ENCODE measurements around the gene PDIA5.

DNA sequence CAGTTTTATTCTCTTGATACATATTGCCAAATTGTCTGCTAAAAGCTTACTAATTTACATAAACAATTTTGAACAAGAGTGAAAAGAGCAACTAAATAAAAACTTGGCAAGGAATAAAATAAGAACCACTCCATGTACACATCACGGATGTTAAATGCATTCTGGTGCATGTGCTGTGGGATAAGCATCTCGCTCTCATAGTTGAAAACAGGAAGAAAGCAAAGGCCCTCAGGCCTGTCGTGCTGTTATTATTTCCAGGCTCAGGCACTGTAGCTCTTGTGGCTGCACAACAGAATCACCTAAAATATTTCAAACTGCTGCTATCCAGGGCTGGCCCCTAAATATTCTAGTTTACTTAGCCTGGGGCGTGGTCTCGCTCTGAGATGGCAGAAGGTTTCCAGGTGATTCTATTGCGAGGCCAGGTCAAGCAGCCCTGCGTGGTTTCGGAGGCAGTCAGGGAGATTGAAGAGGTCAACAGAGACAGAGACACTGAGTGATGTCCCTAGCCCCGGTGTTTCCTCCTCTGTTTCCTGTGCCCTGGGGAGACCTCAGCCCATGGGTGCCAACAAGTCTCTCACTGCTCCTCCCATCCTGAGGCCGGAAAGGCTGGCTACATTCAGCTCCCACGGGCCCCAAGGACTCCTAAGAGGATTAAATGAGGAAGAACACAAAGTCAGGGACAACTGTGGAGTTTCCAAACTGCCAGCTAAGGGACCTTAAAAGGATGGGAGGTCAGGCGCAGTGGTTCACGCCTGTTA lies 18.2 kb upstream of the PDIA5 start:
- TF ChIP-seq FOS (IDR thresholded peaks at IDR 0.05; ENCODE audit: low read depth, low read length): no peak
- TF ChIP-seq, protein P1, sequence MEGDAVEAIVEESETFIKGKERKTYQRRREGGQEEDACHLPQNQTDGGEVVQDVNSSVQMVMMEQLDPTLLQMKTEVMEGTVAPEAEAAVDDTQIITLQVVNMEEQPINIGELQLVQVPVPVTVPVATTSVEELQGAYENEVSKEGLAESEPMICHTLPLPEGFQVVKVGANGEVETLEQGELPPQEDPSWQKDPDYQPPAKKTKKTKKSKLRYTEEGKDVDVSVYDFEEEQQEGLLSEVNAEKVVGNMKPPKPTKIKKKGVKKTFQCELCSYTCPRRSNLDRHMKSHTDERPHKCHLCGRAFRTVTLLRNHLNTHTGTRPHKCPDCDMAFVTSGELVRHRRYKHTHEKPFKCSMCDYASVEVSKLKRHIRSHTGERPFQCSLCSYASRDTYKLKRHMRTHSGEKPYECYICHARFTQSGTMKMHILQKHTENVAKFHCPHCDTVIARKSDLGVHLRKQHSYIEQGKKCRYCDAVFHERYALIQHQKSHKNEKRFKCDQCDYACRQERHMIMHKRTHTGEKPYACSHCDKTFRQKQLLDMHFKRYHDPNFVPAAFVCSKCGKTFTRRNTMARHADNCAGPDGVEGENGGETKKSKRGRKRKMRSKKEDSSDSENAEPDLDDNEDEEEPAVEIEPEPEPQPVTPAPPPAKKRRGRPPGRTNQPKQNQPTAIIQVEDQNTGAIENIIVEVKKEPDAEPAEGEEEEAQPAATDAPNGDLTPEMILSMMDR (conservative IDR thresholded peaks at IDR 0.05; ENCODE audit: low read depth, low read length): no peak
- no peak for TF ChIP-seq POLR2A (IDR thresholded peaks at IDR 0.05; ENCODE audit: low read depth, low read length)
- no peak for TF ChIP-seq SMC3 (IDR thresholded peaks at IDR 0.05; ENCODE audit: low read depth, low read length)
- no peak for TF ChIP-seq CHD1 (IDR thresholded peaks at IDR 0.05; ENCODE audit: low read depth, low read length)
- TF ChIP-seq, protein P2, sequence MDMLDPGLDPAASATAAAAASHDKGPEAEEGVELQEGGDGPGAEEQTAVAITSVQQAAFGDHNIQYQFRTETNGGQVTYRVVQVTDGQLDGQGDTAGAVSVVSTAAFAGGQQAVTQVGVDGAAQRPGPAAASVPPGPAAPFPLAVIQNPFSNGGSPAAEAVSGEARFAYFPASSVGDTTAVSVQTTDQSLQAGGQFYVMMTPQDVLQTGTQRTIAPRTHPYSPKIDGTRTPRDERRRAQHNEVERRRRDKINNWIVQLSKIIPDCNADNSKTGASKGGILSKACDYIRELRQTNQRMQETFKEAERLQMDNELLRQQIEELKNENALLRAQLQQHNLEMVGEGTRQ (IDR thresholded peaks at IDR 0.05; ENCODE audit: low read depth, low read length): no peak
- no peak for TF ChIP-seq MXI1 (IDR thresholded peaks at IDR 0.05; ENCODE audit: borderline replicate concordance, low read depth, low read length)
- TF ChIP-seq CEBPB (IDR thresholded peaks at IDR 0.05; ENCODE audit: low read depth, low read length): no peak
